SK-N-SH (cell line): ENCODE results near the gene MAPK13. TPM values are rescaled to one million over a fixed set of nuclear protein-coding genes. Genes with fewer than 3 reads are reported as not detected.

Experiments used
- CTCF ChIA-PET: fragments of 300-600, 350-600 bp; formaldehyde crosslinking; extraction: SDS; loops from one replicate; lab custom pipeline; 2021; lab: Yijun Ruan, JAX
- POLR2A ChIA-PET: fragments of 350-600 bp; sonication (Branson Sonifier 250); formaldehyde crosslinking; extraction: SDS; loops from one replicate; lab custom pipeline; 2020; ENCODE audit warnings: antibody characterized with exemption, inconsistent platforms; lab: Yijun Ruan, JAX
- DNase-seq: peaks from one replicate; pipeline ENCODE4 v3.0.0; 2012
- H2AFZ ChIP-seq: fragments of 200-600 bp; sonication (generic); 2 replicates; pipeline ENCODE4 v1.8.1; 2016; ENCODE audit warnings: antibody characterized with exemption, mild to moderate bottlenecking, low read depth
- H3F3A ChIP-seq: fragments of 200-600 bp; sonication (generic); replicated peaks from 2 replicates; pipeline ENCODE3; 2016; ENCODE audit warnings: antibody characterized with exemption, mild to moderate bottlenecking; ENCODE audit not compliant: insufficient read depth
- H3K27ac ChIP-seq, 2 experiments: fragments of 200-500 bp in 1 of 2; fragments of 200-600 bp in 1 of 2; sonication (Bioruptor generic) in 1 of 2; sonication (generic), shearing (Covaris generic) in 1 of 2; 2 replicates each; pipeline versions ENCODE4 v1.5.1 to v1.6.1; 2014 to 2016; ENCODE audit warnings: low read depth in 2 of 2, inconsistent platforms in 1 of 2, low read length in 1 of 2, mild to moderate bottlenecking in 1 of 2, mixed read lengths in 1 of 2
- H3K27me3 ChIP-seq: fragments of 200-600 bp; sonication (generic), shearing (Covaris generic); 2 replicates; pipeline ENCODE4 v1.6.1; 2016; ENCODE audit warnings: mixed run types; ENCODE audit not compliant: insufficient read depth
- H3K36me3 ChIP-seq, 2 experiments: fragments of 200-500 bp in 1 of 2; fragments of 200-600 bp in 1 of 2; sonication (Bioruptor generic) in 1 of 2; sonication (generic) in 1 of 2; replicated peaks in 1 of 2; 2 replicates each; pipeline versions ENCODE3 to v1.5.1; 2014 to 2016; ENCODE audit warnings: low read length in 1 of 2, mild to moderate bottlenecking in 1 of 2; ENCODE audit not compliant: insufficient read depth in 2 of 2, control insufficient read depth in 1 of 2
- H3K4me1 ChIP-seq, 2 experiments: fragments of 200-500 bp in 1 of 2; fragments of 200-600 bp in 1 of 2; sonication (Bioruptor generic) in 1 of 2; sonication (generic), shearing (Covaris generic) in 1 of 2; 2 replicates each; pipeline versions ENCODE4 v1.5.1 to v1.6.1; 2014 to 2016; ENCODE audit warnings: low read depth in 1 of 2, low read length in 1 of 2, mixed run types in 1 of 2; ENCODE audit not compliant: insufficient read depth in 2 of 2, control insufficient read depth in 1 of 2
- H3K4me2 ChIP-seq: fragments of 200-600 bp; sonication (generic), shearing (Covaris generic); 2 replicates; pipeline ENCODE4 v1.6.1; 2017; ENCODE audit warnings: mixed run types
- H3K4me3 ChIP-seq, 2 experiments: fragments of 200-500 bp in 1 of 2; fragments of 200-600 bp in 1 of 2; sonication (Bioruptor generic) in 1 of 2; sonication (generic), shearing (Covaris generic) in 1 of 2; 2 replicates each; pipeline versions ENCODE4 v1.5.1 to v1.8.1; 2014 to 2016; ENCODE audit warnings: low read depth in 2 of 2, inconsistent platforms in 1 of 2, low read length in 1 of 2, mild to moderate bottlenecking in 1 of 2, mixed read lengths in 1 of 2, moderate library complexity in 1 of 2
- H3K79me2 ChIP-seq: fragments of 200-600 bp; sonication (generic); 2 replicates; pipeline ENCODE4 v1.8.1; 2017; ENCODE audit warnings: mild to moderate bottlenecking; ENCODE audit not compliant: insufficient read depth
- H3K9ac ChIP-seq: fragments of 200-600 bp; sonication (generic); 2 replicates; pipeline ENCODE4 v1.6.1; 2017; ENCODE audit warnings: mixed run types
- H3K9me2 ChIP-seq: fragments of 200-600 bp; sonication (generic); 2 replicates; pipeline ENCODE4 v1.6.1; 2017; ENCODE audit warnings: mixed run types
- H3K9me3 ChIP-seq: fragments of 200-600 bp; sonication (generic); 2 replicates; pipeline ENCODE4 v1.6.1; 2017; ENCODE audit warnings: mixed run types, mild to moderate bottlenecking, moderate library complexity
- H4K20me1 ChIP-seq: fragments of 200-600 bp; sonication (generic); 2 replicates; pipeline ENCODE4 v1.6.1; 2017; ENCODE audit warnings: mild to moderate bottlenecking, mixed run types; ENCODE audit not compliant: insufficient read depth
- FOXJ3 ChIP-seq: sonication (generic); formaldehyde crosslinking; IDR thresholded peaks from 2 replicates; pipeline ENCODE4 v1.5.1; 2020; ENCODE audit warnings: mild to moderate bottlenecking, missing genetic modification reagents
- MEF2A ChIP-seq: IDR thresholded peaks from 2 replicates; pipeline ENCODE4 v1.4.0; 2012; ENCODE audit warnings: low read depth, borderline replicate concordance
- RCOR1 ChIP-seq: fragments of 150-350 bp; IDR thresholded peaks from 2 replicates; pipeline ENCODE4 v1.6.1; 2017; ENCODE audit warnings: antibody characterized with exemption, low read length
- REST ChIP-seq: IDR thresholded peaks from 2 replicates; pipeline ENCODE4 v1.6.1; 2012; ENCODE audit warnings: mild to moderate bottlenecking, low read depth, low read length, moderate library complexity
- ZBTB33 ChIP-seq: IDR thresholded peaks from 2 replicates; pipeline ENCODE4 v1.4.0; 2012; ENCODE audit warnings: low read depth, borderline replicate concordance
- WGBS: methylation state at CpG from one replicate; pipeline ENCODE4 v1.1.6; 2017; ENCODE audit warnings: low lambda C conversion rate; 5-methylcytosine and 5-hydroxymethylcytosine counted together
- polyA plus RNA-seq, 3 experiments: library from polyadenylated mRNA; depleted of rRNA; stranded (reverse); fragments of >200 nt; gene quantifications; 2 replicates each; pipeline ENCODE4 v1.2.3, GENCODE V29; 2012

MAPK13 gene
- polyA plus RNA-seq (2012; rRNA removed), result 1.9 and 2.3 TPM in 2 replicates
- 0.18 and 0.38 TPM in 2 replicates for polyA plus RNA-seq (2012; cell fraction: cytosol; rRNA removed)
- 20.1 and 21.4 TPM in 2 replicates for polyA plus RNA-seq (2012; cell fraction: nucleus; rRNA removed)

- POLR2A ChIA-PET, result no interaction called here
- Histone ChIP-seq H3K4me1 (peaks cover 17 to 42% of the 10 kb centered on the region in 2 experiments), H3K4me3 (no peak within 1 kb of the TSS), H3F3A (no peaks in the 10 kb centered on the region), H3K9me2 (no peaks in the 10 kb centered on the region), H3K79me2 (no peaks in the 10 kb centered on the region), H3K27ac (peak within 1 kb of the TSS; percentile 50 to 98; a peak in 3 of 4 replicates), H2AFZ (peak within 1 kb of the TSS; percentile 89), H3K27me3 (no peaks in the 10 kb centered on the region), H3K4me2 (peak within 1 kb of the TSS; percentile 34), H3K36me3 (no peaks in the 10 kb centered on the region), H3K9me3 (no peaks in the 10 kb centered on the region), H3K9ac (no peak within 1 kb of the TSS), H4K20me1 (no peaks in the 10 kb centered on the region)
- no peak for DNase-seq
- CTCF ChIA-PET, result interaction anchor here (0.8 to 1.9 kb wide), 3 partner anchors 35 to 172 kb away, joined by 3 to 7 read pairs (median 4); no protein-coding TSS in a partner anchor
- TF ChIP-seq MEF2A, result no peak
- no peak for TF ChIP-seq ZBTB33
- TF ChIP-seq FOXJ3 (CRISPR knock-in tag), result no peak
- 91% methylated on average over 35 of the region's 59 CpGs for WGBS
Measured at GRCh38 chr6:36129941-36130666, at the start of gene MAPK13. Gene MAPK13, plus strand, starts transcription at chr6:36130513. Its CDS starts 70 bp downstream, at chr6:36130583.

- Histone ChIP-seq H3K36me3 (peaks cover 61 to 71% of the 10 kb centered on the region in 2 experiments), H2AFZ (no peak overlapping the region), H3K79me2 (0 out of 2 replicates have a peak, but pooled peaks cover 3% of the 10 kb centered on the region), H3K9me3 (0 out of 2 replicates have a peak, but pooled peaks cover 4% of the 10 kb centered on the region), H3K27ac (no peak overlapping the region), H3K9ac (no peak overlapping the region), H3K4me3 (no peak overlapping the region), H3F3A (no peaks in the 10 kb centered on the region), H3K4me2 (no peak overlapping the region), H3K4me1 (no peaks in the 10 kb centered on the region), H3K27me3 (no peaks in the 10 kb centered on the region), H3K9me2 (no peaks in the 10 kb centered on the region), H4K20me1 (no peaks in the 10 kb centered on the region)
- DNase-seq, result no peak
- TF ChIP-seq REST (no peak), RCOR1 (no peak)
- CTCF ChIA-PET, result interaction anchor here (2.0 to 6.8 kb wide), 3 partner anchors 9 to 55 kb away, joined by 6 to 48 read pairs (median 14); partner anchors contain the start of gene MAPK14
- POLR2A ChIA-PET, result no interaction called here
- no CpG with 5 or more reads among the region's 1 CpG for WGBS
Measured at GRCh38 chr6:36082318-36082717, 48.0 kb upstream of the MAPK13 start.
